HEK293 (cell line): Measurements from ENCODE around the gene STK32C.

Source experiments
- CTCF ChIA-PET: fragments of 350-600 bp; formaldehyde crosslinking; extraction: SDS; loops from one replicate; lab custom pipeline; 2021; ENCODE audit warnings: antibody characterized with exemption; lab: Yijun Ruan, JAX
- POLR2A ChIA-PET: fragments of 300-600 bp; formaldehyde crosslinking; extraction: SDS; loops from one replicate; lab custom pipeline; 2020; ENCODE audit warnings: antibody characterized with exemption, inconsistent platforms; lab: Yijun Ruan, JAX
- H3K27ac ChIP-seq: fragments of 200-500 bp; sonication (Bioruptor generic); 2 replicates; pipeline ENCODE4 v1.5.1; 2014; ENCODE audit warnings: low read depth, low read length, control low read depth, inconsistent platforms; ENCODE audit errors: extremely low read depth
- H3K36me3 ChIP-seq, 2 experiments: fragments of 200-500 bp in 1 of 2; sonication (Bioruptor generic) in 1 of 2; 1 replicate in 1 of 2; 2 replicates in 1 of 2; pipeline ENCODE4 v1.5.1; 2014 to 2017; ENCODE audit warnings: inconsistent platforms in 2 of 2, low read length in 2 of 2; ENCODE audit not compliant: control insufficient read depth in 2 of 2, insufficient read depth in 1 of 2
- H3K4me1 ChIP-seq: fragments of 200-500 bp; sonication (Bioruptor generic); 2 replicates; pipeline ENCODE4 v1.5.1; 2014; ENCODE audit warnings: mild to moderate bottlenecking, low read length, inconsistent platforms; ENCODE audit not compliant: control insufficient read depth, insufficient read depth
- H3K4me3 ChIP-seq: 2 replicates; pipeline ENCODE4 v1.5.1; 2011; ENCODE audit warnings: low read depth, mild to moderate bottlenecking, control low read depth, low read length, moderate library complexity
- H3K9me3 ChIP-seq: fragments of 200-500 bp; sonication (Bioruptor generic); 2 replicates; pipeline ENCODE4 v1.5.1; 2014; ENCODE audit warnings: low read depth, low read length, inconsistent platforms; ENCODE audit not compliant: control insufficient read depth, insufficient read depth
- ELK4 ChIP-seq: IDR thresholded peaks from 2 replicates; pipeline ENCODE4 v1.6.1; 2011; ENCODE audit warnings: mild to moderate bottlenecking, low read depth, low read length, borderline replicate concordance
- YY1 ChIP-seq: fragments of 450-650 bp; formaldehyde crosslinking; IDR thresholded peaks from 2 replicates; pipeline ENCODE4 v1.5.1; 2018; ENCODE audit warnings: missing biosample characterization, missing genetic modification characterization
- ZFP3 ChIP-seq: fragments of 450-650 bp; formaldehyde crosslinking; IDR thresholded peaks from 2 replicates; pipeline ENCODE4 v1.5.1; 2016; ENCODE audit warnings: low read depth, missing biosample characterization, missing genetic modification characterization
- ZIC2 ChIP-seq: fragments of 450-650 bp; formaldehyde crosslinking; IDR thresholded peaks from 2 replicates; pipeline ENCODE4 v1.5.1; 2016; ENCODE audit warnings: missing biosample characterization, missing genetic modification characterization
- ZNF132 ChIP-seq: fragments of 450-650 bp; formaldehyde crosslinking; IDR thresholded peaks from 2 replicates; pipeline ENCODE4 v1.5.1; 2017; ENCODE audit warnings: missing biosample characterization, missing genetic modification characterization, borderline replicate concordance
- ZNF169 ChIP-seq: fragments of 450-650 bp; formaldehyde crosslinking; IDR thresholded peaks from 2 replicates; pipeline ENCODE4 v1.5.1; 2016; ENCODE audit warnings: missing biosample characterization, missing genetic modification characterization
- ZNF184 ChIP-seq: fragments of 450-650 bp; IDR thresholded peaks from 2 replicates; pipeline ENCODE4 v1.5.1; 2018; ENCODE audit warnings: missing biosample characterization, mild to moderate bottlenecking, missing genetic modification characterization
- ZNF266 ChIP-seq: fragments of 450-650 bp; formaldehyde crosslinking; IDR thresholded peaks from 2 replicates; pipeline ENCODE4 v1.5.1; 2016; ENCODE audit warnings: missing biosample characterization, missing genetic modification characterization, low read depth
- ZNF280C ChIP-seq: fragments of 450-650 bp; formaldehyde crosslinking; IDR thresholded peaks from 2 replicates; pipeline ENCODE4 v1.5.1; 2016; ENCODE audit warnings: missing biosample characterization, missing genetic modification characterization
- ZNF350 ChIP-seq: fragments of 450-650 bp; formaldehyde crosslinking; IDR thresholded peaks from 2 replicates; pipeline ENCODE4 v1.5.0; 2017; ENCODE audit warnings: missing biosample characterization, mild to moderate bottlenecking, missing genetic modification characterization
- ZNF423 ChIP-seq: fragments of 450-650 bp; formaldehyde crosslinking; IDR thresholded peaks from 2 replicates; pipeline ENCODE4 v1.5.1; 2016; ENCODE audit warnings: missing biosample characterization, missing genetic modification characterization
- ZNF473 ChIP-seq: fragments of 450-650 bp; formaldehyde crosslinking; IDR thresholded peaks from 2 replicates; pipeline ENCODE4 v1.5.1; 2017; ENCODE audit warnings: missing biosample characterization, missing genetic modification characterization
- ZNF518A ChIP-seq: fragments of 450-650 bp; formaldehyde crosslinking; conservative IDR thresholded peaks from 2 replicates; pipeline ENCODE4 v1.5.1; 2016; ENCODE audit warnings: low read depth, missing biosample characterization, missing genetic modification characterization
- ZNF521 ChIP-seq: fragments of 450-650 bp; formaldehyde crosslinking; IDR thresholded peaks from 2 replicates; pipeline ENCODE4 v1.5.1; 2017; ENCODE audit warnings: missing biosample characterization, mild to moderate bottlenecking, missing genetic modification characterization
- ZNF548 ChIP-seq: fragments of 450-650 bp; formaldehyde crosslinking; IDR thresholded peaks from 2 replicates; pipeline ENCODE4 v1.5.1; 2016; ENCODE audit warnings: missing biosample characterization, missing genetic modification characterization
- ZNF76 ChIP-seq: fragments of 450-650 bp; formaldehyde crosslinking; IDR thresholded peaks from 2 replicates; pipeline ENCODE4; 2016; ENCODE audit warnings: low read depth, missing biosample characterization, missing genetic modification characterization, borderline replicate concordance
- ZNF792 ChIP-seq: fragments of 450-650 bp; formaldehyde crosslinking; IDR thresholded peaks from 2 replicates; pipeline ENCODE4 v1.5.1; 2016; ENCODE audit warnings: missing biosample characterization, missing genetic modification characterization

Gene STK32C

GRCh38 chr10:132169766-132170560 lies 137.8 kb downstream of the STK32C start:
- TF ChIP-seq ZNF132 (tag by site-specific recombination), result no peak
- 0 out of 2 replicates have a peak, but pooled peaks have one; percentile 13 for TF ChIP-seq ZIC2 (tag by site-specific recombination)
- no peaks in the 10 kb centered on the region for H3K4me1 ChIP-seq
- CTCF ChIA-PET, result interaction anchor here (0.7 to 1.0 kb wide), 2 partner anchors 252 to 276 kb away, joined by 3 read pairs; no protein-coding TSS in a partner anchor

GRCh38 chr10:132169031-132169765 lies 138.6 kb downstream of the STK32C start:
- H3K4me3 ChIP-seq, result no peak overlapping the region
- no peaks in the 10 kb centered on the region for H3K4me1 ChIP-seq
- no peak overlapping the region for H3K27ac ChIP-seq
- POLR2A ChIA-PET, result no interaction called here
- H3K9me3 ChIP-seq, result no peaks in the 10 kb centered on the region
- CTCF ChIA-PET, result interaction anchor here (0.7 to 1.0 kb wide), 2 partner anchors 253 to 277 kb away, joined by 3 read pairs; no protein-coding TSS in a partner anchor
- TF ChIP-seq ZNF350 (tag by site-specific recombination) (no peak), ZNF792 (tag by site-specific recombination) (no peak), ELK4 (no peak), ZNF280C (tag by site-specific recombination) (no peak), ZNF521 (no peak), ZFP3 (tag by site-specific recombination) (no peak), ZNF76 (no peak), ZNF518A (tag by site-specific recombination) (no peak), ZNF132 (tag by site-specific recombination) (no peak), ZNF548 (tag by site-specific recombination) (no peak), ZNF473 (no peak), ZNF184 (tag by site-specific recombination) (no peak), ZNF266 (tag by site-specific recombination) (no peak), ZNF423 (tag by site-specific recombination) (no peak), YY1 (tag by site-specific recombination) (no peak), ZNF169 (no peak)
- no peaks in the 10 kb centered on the region for H3K36me3 ChIP-seq

More at GRCh38 chr10:132169766-132170560, 137.8 kb downstream of the STK32C start:
- H3K36me3 ChIP-seq, result no peaks in the 10 kb centered on the region
- H3K9me3 ChIP-seq, result no peaks in the 10 kb centered on the region
- POLR2A ChIA-PET, result no interaction called here
- H3K27ac ChIP-seq, result no peak overlapping the region
- H3K4me3 ChIP-seq, result no peak overlapping the region
